IMR-90 (cell line): Measurements from ENCODE around the gene NUCB2.

Experiments
- CTCF ChIP-seq: conservative IDR thresholded peaks from 2 replicates; pipeline ENCODE4 v1.5.1; 2012; ENCODE audit warnings: mild to moderate bottlenecking, low read depth, low read length, improper control_type of control experiment
- POLR2A ChIP-seq: IDR thresholded peaks from 2 replicates; pipeline ENCODE4 v1.6.1; 2012; ENCODE audit warnings: mild to moderate bottlenecking, low read depth, low read length

- TF ChIP-seq CTCF, result no peak
- no peak for TF ChIP-seq POLR2A
These were observed 9.8 kb upstream of the NUCB2 start for GRCh38 chr11:17266781-17267180.
